HG03060 (cell line): ENCODE data around the gene NPIPA2.
"Not testable (repeated sequence)": the region's sequence is repeated elsewhere in the genome, so short reads cannot be mapped to it uniquely, and the experiment has no call there.

Experiments
- ATAC-seq: cut with Tn5 transposase; IDR thresholded peaks from one replicate; pipeline ENCODE4 v1.9.1; 2021; ENCODE audit warnings: low read depth, moderate number of reproducible peaks; ENCODE audit not compliant: unreplicated experiment

The NPIPA2 gene

DNA sequence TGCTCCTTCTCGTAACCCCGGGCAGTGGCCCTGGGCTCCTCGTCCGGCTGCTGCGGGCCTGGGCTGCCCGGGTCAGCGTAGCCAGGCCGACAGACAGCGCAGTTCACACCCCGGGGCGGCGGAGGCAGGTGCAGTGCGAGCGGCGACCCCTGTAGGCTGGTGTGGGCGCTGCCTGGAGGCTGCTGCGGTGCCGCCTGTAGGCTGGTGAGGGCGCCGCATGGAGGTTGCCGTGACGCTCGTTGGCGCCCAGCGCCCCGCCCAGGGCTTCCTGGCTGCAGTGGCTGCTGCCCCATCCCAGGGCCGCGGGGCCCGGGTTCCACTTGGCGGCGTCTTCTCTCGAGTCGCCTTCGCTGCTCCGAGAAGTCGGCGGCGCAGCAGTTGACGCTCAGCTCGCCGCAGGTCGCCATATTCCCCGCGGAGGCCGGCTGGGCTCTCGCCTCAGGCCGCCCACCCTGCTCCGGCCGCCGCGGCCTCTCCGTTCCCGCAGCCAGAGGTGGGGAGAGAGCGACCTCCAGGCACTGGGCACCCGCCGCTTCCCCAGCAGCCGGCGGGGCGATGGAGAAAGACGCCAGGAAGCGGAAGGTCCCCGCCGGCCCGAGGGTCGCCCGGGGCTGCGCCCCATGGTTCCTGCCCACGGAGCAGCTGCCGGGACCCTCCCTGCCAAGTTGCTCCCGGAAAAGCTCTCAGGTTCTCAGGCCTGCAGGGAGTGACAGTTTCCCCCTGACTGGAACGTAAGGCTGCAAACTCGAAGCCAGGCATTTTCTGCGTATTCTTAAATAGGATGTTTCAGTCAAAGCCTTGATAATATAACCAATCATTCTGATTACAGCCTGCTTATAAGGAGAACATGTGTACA lies at the start of gene NPIPA2:
Gene NPIPA2 (plus strand): TSS at position 261 of the 856 bp plus-strand sequence. CDS start 5,533 bp downstream, outside the sequence.
- peak; percentile 73 for ATAC-seq

GRCh38 chr16:14694129-14694528 lies 48.2 kb upstream of the NPIPA2 start, which contains the start of gene PLA2G10:
Gene PLA2G10 (minus strand): TSS chr16:14694308. CDS start chr16:14694229, 79 bp downstream.
- not testable (repeated sequence) for ATAC-seq

- not testable (repeated sequence) for ATAC-seq
Measured at GRCh38 chr16:14701859-14702258, 40.5 kb upstream of the NPIPA2 start.

DNA sequence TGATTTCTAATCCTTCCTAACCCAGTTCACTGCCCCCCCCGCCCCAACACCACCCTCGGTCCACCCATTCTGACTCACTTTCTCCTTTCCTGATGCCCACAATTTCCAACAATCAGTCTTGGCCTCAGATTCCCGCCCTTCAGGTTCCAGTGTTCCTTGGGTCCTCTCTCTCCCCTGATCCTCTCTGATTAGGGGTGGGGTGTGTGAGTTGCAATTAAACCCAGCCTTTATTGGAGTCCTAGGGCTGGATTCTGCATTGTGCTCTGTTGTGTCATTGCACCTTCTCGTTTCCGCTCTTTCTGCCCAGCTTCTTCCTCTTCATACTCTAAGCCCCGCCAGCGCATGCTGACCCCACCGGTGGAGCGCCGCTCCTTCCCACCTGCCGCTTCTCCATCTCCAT lies 39.7 kb upstream of the NPIPA2 start:
- ATAC-seq = not testable (repeated sequence)

- peak; percentile 71 for ATAC-seq
Measured at GRCh38 chr16:14703156-14704011, 38.9 kb upstream of the NPIPA2 start, which contains the start of gene NPIPA3. Gene NPIPA3 (plus strand): TSS chr16:14703411. CDS start chr16:14708944, 5,533 bp downstream.

GRCh38 chr16:14733233-14733632 lies 9.1 kb upstream of the NPIPA2 start:
- ATAC-seq = not testable (repeated sequence)

DNA sequence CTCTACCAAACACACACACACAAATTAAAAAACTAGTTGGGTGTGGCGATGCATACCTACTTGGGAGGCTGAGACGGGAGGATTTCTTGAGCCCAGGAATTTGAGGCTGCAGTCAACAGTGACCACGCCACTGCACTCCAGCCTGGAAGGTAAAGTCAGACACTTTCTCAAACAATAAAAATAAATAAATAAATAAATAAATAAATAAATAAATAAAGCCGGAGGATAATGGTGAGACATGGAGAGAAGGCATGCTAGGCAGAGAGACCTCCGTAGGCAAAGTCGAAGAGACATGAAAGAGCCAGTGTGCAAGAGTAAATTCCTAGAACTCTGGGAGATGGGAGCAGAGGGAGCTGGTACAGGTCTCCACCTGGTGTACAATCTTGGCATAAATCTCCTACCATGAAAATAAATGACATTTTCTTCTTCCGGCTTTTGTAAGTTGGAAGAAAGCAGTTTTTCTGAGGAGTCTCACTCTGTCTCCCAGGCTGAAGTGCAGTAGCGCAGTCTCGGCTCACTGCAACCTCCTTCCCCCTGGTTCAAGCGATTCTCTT lies 1.4 kb upstream of the NPIPA2 start:
- not testable (repeated sequence) for ATAC-seq

DNA sequence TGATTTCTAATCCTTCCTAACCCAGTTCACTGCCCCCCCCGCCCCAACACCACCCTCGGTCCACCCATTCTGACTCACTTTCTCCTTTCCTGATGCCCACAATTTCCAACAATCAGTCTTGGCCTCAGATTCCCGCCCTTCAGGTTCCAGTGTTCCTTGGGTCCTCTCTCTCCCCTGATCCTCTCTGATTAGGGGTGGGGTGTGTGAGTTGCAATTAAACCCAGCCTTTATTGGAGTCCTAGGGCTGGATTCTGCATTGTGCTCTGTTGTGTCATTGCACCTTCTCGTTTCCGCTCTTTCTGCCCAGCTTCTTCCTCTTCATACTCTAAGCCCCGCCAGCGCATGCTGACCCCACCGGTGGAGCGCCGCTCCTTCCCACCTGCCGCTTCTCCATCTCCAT lies 539 bp upstream of the NPIPA2 start:
- not testable (repeated sequence) for ATAC-seq

DNA sequence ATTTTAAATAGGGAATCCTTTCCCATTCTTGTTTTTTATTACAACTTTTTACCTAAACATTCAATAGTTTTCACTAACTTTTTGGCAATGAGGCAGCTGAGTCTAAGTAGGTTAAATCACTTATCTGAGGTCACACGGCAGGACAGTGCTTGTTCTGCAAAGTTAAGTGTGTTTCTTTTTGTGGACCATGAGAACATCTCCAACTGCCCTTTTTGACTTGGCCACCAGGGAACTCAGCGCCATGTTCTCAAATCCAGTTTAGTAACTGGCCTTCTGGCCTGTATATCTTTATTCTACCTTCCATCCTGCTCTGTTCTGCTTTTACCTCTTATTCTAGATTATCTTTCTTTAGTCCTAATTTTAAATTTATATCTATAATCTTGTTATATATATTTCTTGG lies 31.3 kb downstream of the NPIPA2 start:
- not testable (repeated sequence) for ATAC-seq

DNA sequence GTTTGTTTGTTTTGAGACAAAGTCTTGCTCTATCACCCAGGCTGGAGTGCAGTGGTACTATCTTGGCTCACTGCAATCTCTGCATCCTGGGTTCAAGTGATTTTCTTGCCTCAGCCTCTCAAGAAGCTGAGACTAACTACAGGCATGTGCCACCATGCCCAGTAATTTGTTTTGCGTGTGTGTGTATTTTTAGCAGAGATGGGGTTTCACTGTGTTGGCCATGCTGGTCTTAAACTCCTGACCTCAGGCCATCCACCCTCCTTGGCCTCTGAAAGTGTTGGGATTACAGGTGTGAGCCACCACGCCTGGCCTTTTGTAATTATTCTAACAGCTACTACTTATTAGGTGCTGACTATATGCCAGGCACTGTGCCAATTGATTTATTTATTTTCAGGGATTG lies 33.3 kb downstream of the NPIPA2 start:
- not testable (repeated sequence) for ATAC-seq

- not testable (repeated sequence) for ATAC-seq
Measured at GRCh38 chr16:14776763-14777162, 34.4 kb downstream of the NPIPA2 start.

- ATAC-seq = not testable (repeated sequence)
Measured at GRCh38 chr16:14779368-14779877, 37.1 kb downstream of the NPIPA2 start.

DNA sequence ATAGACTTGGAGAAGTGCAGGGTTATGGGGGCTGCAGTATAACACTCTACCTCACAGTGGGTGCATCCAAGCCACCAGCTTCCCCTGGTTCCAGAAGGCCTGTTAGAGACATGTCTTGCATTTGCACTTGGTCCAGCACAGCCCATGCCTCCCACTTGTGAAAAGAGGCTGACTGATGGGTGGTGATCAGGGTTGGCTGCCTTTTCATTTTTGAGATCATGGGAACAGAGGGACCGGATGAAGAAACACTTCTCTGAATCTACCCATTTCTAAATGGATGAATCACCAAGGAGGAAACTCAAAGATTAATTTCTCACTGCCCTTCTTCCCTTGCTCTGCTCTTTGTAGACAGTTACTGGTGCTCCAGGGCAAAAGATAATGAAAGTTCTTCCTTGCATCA lies 43.8 kb downstream of the NPIPA2 start:
- ATAC-seq = not testable (repeated sequence)

DNA sequence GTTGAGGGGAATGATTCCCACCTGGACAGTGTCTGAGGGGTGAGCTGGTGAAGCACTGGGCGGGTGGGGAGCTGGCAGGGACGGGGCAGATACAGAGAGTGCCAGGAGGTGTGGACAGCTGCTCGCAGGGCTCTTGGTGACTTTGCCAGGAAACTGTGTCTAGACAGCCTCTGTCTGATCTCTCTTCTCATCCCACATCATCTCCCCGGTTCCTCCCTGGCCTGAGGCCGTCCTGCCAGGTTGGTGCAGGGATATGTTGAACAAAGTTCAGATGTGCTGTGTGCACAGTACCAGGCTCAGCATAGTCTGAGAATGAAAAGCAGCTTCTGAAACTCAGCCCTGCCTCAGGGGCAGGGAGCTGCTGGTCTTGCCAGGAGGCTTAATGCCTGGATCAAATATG lies 47.2 kb downstream of the NPIPA2 start:
- not testable (repeated sequence) for ATAC-seq

- ATAC-seq = not testable (repeated sequence)
Measured at GRCh38 chr16:14790320-14790956, 48.1 kb downstream of the NPIPA2 start.

GRCh38 chr16:14792914-14793313 lies 50.6 kb downstream of the NPIPA2 start:
- ATAC-seq = not testable (repeated sequence)

DNA sequence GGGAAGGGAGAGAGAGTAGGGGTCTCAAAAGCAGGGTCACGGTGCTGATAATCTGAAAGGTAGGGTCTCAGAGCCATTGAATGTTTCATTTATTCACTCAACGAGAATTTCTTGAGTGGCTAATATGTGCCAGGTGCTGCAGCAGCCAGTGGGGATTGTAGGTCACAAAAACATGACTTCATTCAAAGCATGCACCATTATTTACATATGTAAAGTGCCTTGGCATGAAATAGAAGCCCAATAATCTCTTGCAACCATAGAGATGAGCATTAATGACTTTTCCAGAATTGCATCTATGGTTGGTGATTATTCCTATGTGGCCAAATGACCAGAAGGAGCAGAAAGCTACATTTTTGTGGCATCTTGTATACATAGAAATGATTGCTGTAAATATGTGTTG lies 55.2 kb downstream of the NPIPA2 start:
- not testable (repeated sequence) for ATAC-seq

- not testable (repeated sequence) for ATAC-seq
Measured at GRCh38 chr16:14803577-14803976, 61.2 kb downstream of the NPIPA2 start.

DNA sequence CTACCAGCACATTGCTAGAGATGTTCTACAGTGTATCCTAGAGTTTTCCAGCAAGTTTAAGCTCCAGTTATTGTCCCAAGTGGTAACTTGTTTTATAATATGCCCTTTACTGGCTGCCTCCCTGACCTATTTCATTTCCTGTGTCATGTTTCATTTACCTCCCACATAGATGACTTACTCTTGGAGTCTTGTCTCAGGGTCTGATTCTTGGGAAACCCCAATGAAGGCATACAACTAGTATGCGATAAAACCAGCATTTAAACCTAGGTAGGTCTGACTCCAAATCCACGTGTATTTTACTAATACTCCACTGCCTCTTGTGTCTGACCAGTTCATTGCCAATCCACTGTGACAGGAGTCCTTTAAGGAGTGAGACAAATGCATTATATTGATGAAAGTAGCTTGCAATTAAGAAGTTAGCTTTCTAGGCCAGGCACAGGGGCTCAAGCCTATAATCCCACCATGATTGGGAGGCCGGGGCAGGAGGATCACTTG lies 64.9 kb downstream of the NPIPA2 start:
- ATAC-seq = not testable (repeated sequence)

DNA sequence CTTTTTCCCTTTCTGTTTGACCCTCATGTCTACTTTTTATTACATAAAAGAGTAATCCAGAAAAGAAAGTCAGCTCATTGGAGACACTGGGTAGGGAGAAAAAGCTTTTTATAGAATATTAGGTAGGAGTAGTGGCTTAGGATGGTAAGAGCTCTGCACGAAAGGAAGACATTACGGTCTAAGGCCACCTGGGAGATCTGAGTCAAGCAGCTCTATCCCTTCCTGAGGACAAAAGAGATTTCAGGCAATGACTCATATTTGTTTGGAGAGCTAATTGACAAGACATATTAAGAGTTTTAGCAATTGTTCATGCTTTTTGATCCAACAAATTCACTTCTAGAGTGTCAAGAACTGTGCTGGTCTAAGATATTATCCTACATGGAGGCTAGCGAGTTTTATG lies 71.6 kb downstream of the NPIPA2 start:
- not testable (repeated sequence) for ATAC-seq
